Measurements from ENCODE around the gene BNC2.

BNC2 gene

DNA sequence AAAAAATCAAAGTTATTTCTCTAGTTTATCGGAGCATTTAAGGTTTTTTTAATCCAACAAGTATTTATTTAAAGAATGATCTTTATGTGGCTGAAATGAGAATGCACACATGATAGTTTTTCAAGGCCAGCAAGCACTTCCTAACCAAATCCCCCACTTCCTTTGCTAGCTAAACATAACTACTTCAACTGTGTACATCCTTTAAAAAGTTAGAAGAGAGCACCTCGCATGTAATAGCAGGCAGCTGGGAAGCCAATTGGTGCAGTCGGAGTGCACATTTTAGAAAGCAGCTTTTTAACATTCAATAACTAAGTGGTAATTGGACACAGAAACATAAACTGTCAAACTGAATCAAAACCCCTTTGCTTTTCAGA is 245.7 kb downstream of the BNC2 start:
- no peak for DNase-seq

GRCh38 chr9:16623989-16624743 is 246.3 kb downstream of the BNC2 start:
- DNase-seq: no peak

DNA sequence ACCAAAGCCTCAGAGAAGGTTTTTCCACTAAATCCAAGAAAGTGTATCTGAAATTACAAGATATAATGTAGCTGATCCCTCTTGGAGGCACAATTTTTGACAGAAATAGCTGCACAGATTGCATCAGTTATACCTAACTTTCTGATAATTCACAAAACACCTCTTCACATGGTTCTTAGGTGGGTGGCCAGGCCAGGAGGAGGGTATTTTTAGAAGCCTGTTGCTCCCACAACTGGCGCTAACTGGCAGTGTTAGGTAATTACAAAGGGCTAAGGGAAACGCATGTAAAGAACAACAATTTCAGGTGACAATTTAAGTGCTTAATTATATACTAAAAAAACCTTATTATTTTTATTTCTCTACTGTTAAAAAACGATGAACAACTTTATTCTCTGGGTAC is 247.9 kb downstream of the BNC2 start:
- DNase-seq: no peak

GRCh38 chr9:16619914-16620520 is 250.5 kb downstream of the BNC2 start:
- DNase-seq: no peak

DNA sequence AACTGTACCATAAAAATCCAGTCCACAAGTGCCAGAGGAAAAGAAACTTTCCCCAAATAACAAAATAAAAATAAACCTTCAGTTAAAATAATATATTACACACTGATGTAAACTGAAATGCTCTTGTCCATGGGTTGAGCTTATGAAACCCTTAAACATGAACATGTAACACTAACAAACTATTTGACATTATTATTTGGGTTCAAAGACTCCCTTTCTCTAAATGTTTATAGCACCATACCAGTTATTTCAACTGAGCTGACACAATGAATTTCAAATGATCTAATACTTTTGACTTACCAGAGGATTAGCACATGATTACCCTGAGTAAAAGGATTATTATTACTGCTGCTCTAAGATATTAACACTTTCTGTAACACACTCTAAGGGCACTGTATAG is 251.1 kb downstream of the BNC2 start:
- DNase-seq: no peak

GRCh38 chr9:16618524-16618923 is 251.9 kb downstream of the BNC2 start:
- DNase-seq: no peak

DNA sequence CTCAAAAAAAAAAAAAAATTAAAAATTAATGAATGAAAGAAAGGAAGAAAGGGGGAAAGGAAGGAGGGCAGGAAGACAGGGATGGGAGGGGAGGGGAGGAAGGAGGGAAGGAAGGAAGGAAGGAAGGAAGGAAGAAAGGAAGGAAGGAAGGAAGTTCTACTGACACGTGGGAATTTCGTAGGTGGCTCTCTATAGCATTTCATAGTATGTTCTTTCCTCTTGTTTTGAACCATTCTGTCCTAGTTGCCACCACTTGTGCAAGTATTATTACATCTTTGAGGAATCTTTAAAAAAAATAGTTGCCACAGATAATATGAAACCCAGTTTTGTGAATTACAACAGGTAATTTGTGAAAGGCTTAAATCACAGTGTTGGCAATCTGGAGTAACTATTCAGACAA is 253.8 kb downstream of the BNC2 start:
- DNase-seq: no peak

- no peak for DNase-seq
Observed at GRCh38 chr9:16615451-16615850, 255.0 kb downstream of the BNC2 start.

GRCh38 chr9:16613605-16614004 is 256.9 kb downstream of the BNC2 start:
- DNase-seq: no peak

GRCh38 chr9:16613051-16613450 is 257.4 kb downstream of the BNC2 start:
- DNase-seq: no peak

- DNase-seq: no peak
Observed at GRCh38 chr9:16612627-16613026, 257.8 kb downstream of the BNC2 start.

- no peak for DNase-seq
Observed at GRCh38 chr9:16611983-16612382, 258.5 kb downstream of the BNC2 start.

GRCh38 chr9:16611001-16611400 is 259.5 kb downstream of the BNC2 start:
- DNase-seq: no peak

DNA sequence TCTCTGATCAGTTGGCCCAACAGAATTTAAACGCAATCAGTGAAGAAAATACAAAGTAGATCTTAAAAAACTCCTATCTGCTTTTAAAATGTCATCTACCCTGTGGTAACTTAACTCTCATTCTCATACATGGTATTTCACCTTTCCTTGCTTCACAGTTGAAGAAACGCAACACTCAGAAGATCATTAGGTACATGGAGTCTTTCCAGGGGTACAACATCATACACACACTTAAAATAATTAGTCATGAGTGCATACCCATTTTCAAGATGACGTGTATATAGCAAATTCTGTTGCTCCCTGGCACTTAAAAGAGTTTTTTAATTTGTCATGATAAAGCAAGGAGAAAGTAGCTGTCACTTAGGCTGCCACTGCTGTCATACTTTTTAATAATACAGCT is 259.9 kb downstream of the BNC2 start:
- no peak for DNase-seq

GRCh38 chr9:16608906-16609305 is 261.6 kb downstream of the BNC2 start:
- no peak for DNase-seq

DNA sequence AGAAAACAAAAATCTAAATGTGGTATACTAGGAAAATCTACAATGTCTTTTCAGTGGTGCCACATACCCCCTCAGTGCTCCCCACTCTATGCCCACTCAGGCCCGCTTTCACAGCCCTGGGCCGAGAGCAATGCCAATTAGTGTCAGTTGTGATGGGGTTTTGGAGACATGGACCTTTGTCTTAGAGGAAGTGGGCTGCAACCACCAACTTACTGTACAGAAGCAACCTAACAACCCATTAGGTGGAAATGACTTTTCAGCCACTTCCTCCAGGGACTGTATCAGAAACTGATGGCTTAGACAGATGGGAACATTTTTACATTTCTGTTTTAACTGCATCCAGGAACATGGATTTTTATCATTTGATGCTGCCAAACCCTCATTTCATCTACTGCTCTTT is 268.0 kb downstream of the BNC2 start:
- DNase-seq: no peak

- no peak for DNase-seq
Observed at GRCh38 chr9:16601991-16602390, 268.5 kb downstream of the BNC2 start.

DNA sequence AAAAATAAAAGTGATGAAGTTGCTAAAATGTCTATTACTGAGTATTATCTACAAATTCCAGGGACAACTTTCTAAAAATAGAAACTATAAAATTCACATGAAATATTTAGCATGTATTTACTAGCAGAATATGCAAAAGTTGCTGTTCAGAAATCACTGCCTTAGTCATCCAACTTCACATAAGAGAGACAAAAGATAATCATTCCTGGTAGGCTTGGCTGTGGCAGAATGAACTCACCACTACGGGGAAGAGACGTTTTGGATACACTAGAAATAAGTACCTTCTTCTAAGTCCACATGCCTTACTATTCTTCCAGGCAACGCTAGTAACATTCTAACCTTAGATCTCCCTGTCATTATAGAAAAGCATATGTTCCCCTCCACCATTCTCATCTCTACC is 272.2 kb downstream of the BNC2 start:
- no peak for DNase-seq

- DNase-seq: no peak
Observed at GRCh38 chr9:16597136-16597535, 273.3 kb downstream of the BNC2 start.

DNA sequence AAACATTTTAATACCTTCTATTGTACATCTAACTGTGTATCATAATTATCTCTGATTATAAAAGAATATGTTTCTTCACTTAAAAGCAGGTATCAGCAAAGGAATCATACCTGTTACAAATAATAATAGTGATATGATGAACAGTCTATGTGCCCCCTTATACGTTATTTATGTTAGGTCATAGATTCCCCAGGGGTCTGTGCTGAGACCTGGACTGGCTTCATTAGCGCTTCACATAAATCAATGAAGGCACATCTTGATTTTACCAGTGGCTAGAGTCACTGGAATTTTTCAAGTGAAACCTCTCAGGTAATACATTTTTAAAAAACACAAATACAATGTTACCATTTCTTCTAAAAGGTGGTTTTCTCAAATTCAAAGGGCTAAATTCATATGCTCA is 275.2 kb downstream of the BNC2 start:
- no peak for DNase-seq

DNA sequence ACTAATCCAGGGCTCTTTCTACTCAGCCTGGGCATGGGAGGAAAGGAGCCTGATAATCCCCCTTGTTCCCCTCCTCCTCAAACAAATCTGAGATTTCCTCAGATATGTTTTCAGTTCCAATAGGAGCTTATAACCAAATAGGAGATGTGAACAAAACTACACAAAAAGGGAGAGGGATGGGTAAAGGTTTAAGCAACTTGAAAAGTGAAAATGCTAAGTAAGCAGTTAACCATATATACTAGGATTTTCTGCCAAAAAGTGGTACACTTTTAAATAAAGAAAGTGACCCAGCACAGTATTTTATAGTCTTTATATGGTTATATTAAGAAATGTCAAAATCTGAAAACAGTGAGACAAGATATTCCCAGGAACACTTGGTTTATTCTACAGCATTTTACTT is 275.7 kb downstream of the BNC2 start:
- no peak for DNase-seq

DNA sequence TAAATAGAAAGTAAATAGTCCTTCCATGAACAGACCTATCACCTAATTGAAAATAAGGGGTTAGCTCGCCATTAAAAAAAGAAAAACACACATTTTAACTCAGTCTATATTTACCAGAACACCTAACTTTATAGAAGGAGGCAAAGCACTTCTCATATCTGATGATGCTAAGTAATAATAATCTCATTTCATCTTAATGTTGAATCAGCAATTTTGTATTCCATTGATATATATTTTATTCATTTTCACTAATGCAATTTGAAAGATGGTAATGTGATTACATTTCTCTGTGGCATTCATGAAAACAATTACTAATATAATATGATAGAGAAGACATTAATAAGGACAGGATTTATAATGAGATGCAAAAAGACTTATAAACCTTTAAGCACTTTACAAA is 276.7 kb downstream of the BNC2 start:
- DNase-seq: no peak

- no peak for DNase-seq
Observed at GRCh38 chr9:16591092-16591491, 279.4 kb downstream of the BNC2 start.

DNA sequence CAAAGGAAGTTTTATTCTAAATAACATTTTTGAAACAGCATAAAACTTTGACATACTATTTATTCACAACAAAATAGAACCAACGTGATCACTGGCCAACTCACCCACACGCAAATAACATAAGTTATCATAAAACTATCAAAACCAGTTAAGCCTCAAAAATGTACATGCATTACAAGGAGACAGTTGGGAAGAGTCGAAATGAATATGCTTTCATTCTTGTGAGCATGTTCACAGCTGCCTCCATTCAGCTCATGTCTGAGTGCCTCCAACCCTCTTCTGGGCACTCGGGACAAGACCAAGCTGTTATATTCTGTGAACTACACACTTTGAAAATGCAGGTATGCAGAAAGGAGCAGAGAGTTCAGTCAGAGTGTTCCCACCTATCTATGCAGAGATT is 284.9 kb downstream of the BNC2 start:
- no peak for DNase-seq

- DNase-seq: no peak
Observed at GRCh38 chr9:16579872-16580432, 290.5 kb downstream of the BNC2 start.

Measured in stimulated activated naive CD4-positive, alpha-beta T cell (primary cell).